K562 (cell line): ENCODE results near the gene LHB. TPM values are rescaled to one million over a fixed set of nuclear protein-coding genes. Genes with fewer than 3 reads are reported as not detected.

Source experiments
- ATAC-seq: fragments of 200-7000 bp; cut with Tn5 transposase; 3 replicates; pipeline ENCODE4 v1.9.1; 2020; ENCODE audit warnings: moderate library complexity
- BruUV-seq: library from RNA; stranded (reverse); fragments of 400-500 nt; replicated peaks from 2 replicates; lab custom pipeline; 2021; lab: Mats Ljungman, UMichigan
- CTCF ChIA-PET: fragments of 300-600 bp; formaldehyde crosslinking; extraction: SDS; loops from one replicate; lab custom pipeline; 2021; ENCODE audit warnings: low intra/inter-chr PET ratio; lab: Yijun Ruan, JAX
- POLR2A ChIA-PET: fragments of 300-600, 350-650 bp; sonication (Branson Sonifier 250); formaldehyde crosslinking; extraction: SDS; loops from one replicate; lab custom pipeline; 2021; ENCODE audit warnings: antibody characterized with exemption, inconsistent platforms; lab: Yijun Ruan, JAX
- DNase-seq, 4 experiments: peaks; one replicate each; pipeline versions ENCODE4 v3.0.0 to v3.0.0-alpha.2; 2011 to 2018; ENCODE audit warnings: low spot score in 3 of 4, mixed read lengths in 3 of 4; ENCODE audit errors: extremely low read depth in 1 of 4
- FAIRE-seq: peaks from 2 replicates; lab custom pipeline; 2011; peaks lifted over from hg19 to GRCh38; lab: Jason Lieb, UNC
- H2AFZ ChIP-seq: 2 replicates; pipeline ENCODE4 v1.6.0; 2011; ENCODE audit warnings: low read depth, low read length, control low read depth, inconsistent platforms
- H3K27ac ChIP-seq: fragments of 200-600 bp; 3 replicates; pipeline ENCODE4 v1.8.0; 2011; ENCODE audit warnings: low read depth, mild to moderate bottlenecking, control low read depth, inconsistent platforms, low read length, moderate library complexity, mixed read lengths; ENCODE audit errors: extremely low read depth
- H3K27me3 ChIP-seq, 2 experiments: fragments of 300-600 bp in 1 of 2; 2 replicates in 1 of 2; 3 replicates in 1 of 2; pipeline versions ENCODE4 v1.6.0 to v1.8.0; 2011; ENCODE audit warnings: inconsistent platforms in 2 of 2, low read length in 2 of 2, mild to moderate bottlenecking in 1 of 2, mixed read lengths in 1 of 2, moderate library complexity in 1 of 2; ENCODE audit not compliant: control insufficient read depth in 2 of 2, insufficient read depth in 2 of 2
- H3K36me3 ChIP-seq: fragments of 300-600 bp; 3 replicates; pipeline ENCODE4 v1.8.0; 2011; ENCODE audit warnings: mild to moderate bottlenecking, low read length, inconsistent platforms; ENCODE audit not compliant: control insufficient read depth, insufficient read depth
- H3K4me1 ChIP-seq, 2 experiments: fragments of 200-600 bp in 1 of 2; replicated peaks in 1 of 2; 2 replicates in 1 of 2; 3 replicates in 1 of 2; pipeline versions ENCODE4 v1.5.1 to v1.8.0; 2011; ENCODE audit warnings: inconsistent platforms in 2 of 2, low read length in 2 of 2, mild to moderate bottlenecking in 1 of 2, mixed read lengths in 1 of 2, moderate library complexity in 1 of 2; ENCODE audit not compliant: control insufficient read depth in 2 of 2, insufficient read depth in 2 of 2
- H3K4me2 ChIP-seq: 2 replicates; pipeline ENCODE4 v1.6.1; 2011; ENCODE audit warnings: low read length, control low read depth, inconsistent platforms, mixed read lengths; ENCODE audit not compliant: insufficient read depth
- H3K4me3 ChIP-seq: fragments of 200-600 bp; sonication (generic), shearing (Covaris generic); 2 replicates; pipeline ENCODE4 v1.5.1; 2016; ENCODE audit warnings: control low read depth, inconsistent platforms
- H3K79me2 ChIP-seq: fragments of 200-600 bp; 3 replicates; pipeline ENCODE4 v1.8.0; 2011; ENCODE audit warnings: low read length, inconsistent platforms; ENCODE audit not compliant: control insufficient read depth, insufficient read depth
- H3K9ac ChIP-seq, 2 experiments: 2 replicates each; pipeline versions ENCODE4 v1.6.0 to v1.6.1; 2011; ENCODE audit warnings: low read depth in 2 of 2, low read length in 2 of 2, control low read depth in 1 of 2, inconsistent platforms in 1 of 2, mild to moderate bottlenecking in 1 of 2, mixed read lengths in 1 of 2; ENCODE audit not compliant: insufficient read depth in 1 of 2
- H3K9me1 ChIP-seq: one replicate; pipeline ENCODE4 v1.6.0; 2011; ENCODE audit warnings: inconsistent platforms, mild to moderate bottlenecking, low read length, moderate library complexity; ENCODE audit not compliant: control insufficient read depth, insufficient read depth
- H3K9me3 ChIP-seq: replicated peaks from 2 replicates; pipeline ENCODE4 v1.5.1; 2011; ENCODE audit warnings: low read depth, low read length, inconsistent platforms; ENCODE audit not compliant: control insufficient read depth, insufficient read depth
- H4K20me1 ChIP-seq: replicated peaks from 2 replicates; pipeline ENCODE4 v1.6.1; 2011; ENCODE audit warnings: low read length, inconsistent platforms, mixed read lengths; ENCODE audit not compliant: control insufficient read depth, insufficient read depth
- CGGBP1 ChIP-seq: fragments of 250-450 bp; sonication (Bioruptor Pico); IDR thresholded peaks from 2 replicates; pipeline ENCODE4 v1.9.0; 2021; ENCODE audit warnings: mild to moderate bottlenecking
- E2F5 ChIP-seq: sonication (generic); formaldehyde crosslinking; IDR thresholded peaks from 2 replicates; pipeline ENCODE4 v1.8.0; 2022; ENCODE audit warnings: mild to moderate bottlenecking, missing genetic modification reagents
- HDAC3 ChIP-seq: fragments of 450-650 bp; IDR thresholded peaks from 2 replicates; pipeline ENCODE4 v1.6.1; 2018; ENCODE audit warnings: borderline replicate concordance, mild to moderate bottlenecking, moderate library complexity; ENCODE audit not compliant: partially characterized antibody
- REST ChIP-seq, 2 experiments: fragments of 450-650 bp; formaldehyde crosslinking in 1 of 2; IDR thresholded peaks; 2 replicates each; pipeline versions ENCODE4 v1.4.0 to v1.6.1; 2014 to 2020; ENCODE audit warnings: mild to moderate bottlenecking in 2 of 2, borderline replicate concordance in 1 of 2, low read depth in 1 of 2
- RFX7 ChIP-seq: fragments of 250-450 bp; sonication (Bioruptor Pico); IDR thresholded peaks from 2 replicates; pipeline ENCODE4 v1.5.1; 2021; ENCODE audit warnings: mild to moderate bottlenecking
- SMAD2 ChIP-seq: fragments of 150-350 bp; IDR thresholded peaks from 2 replicates; pipeline ENCODE4 v1.6.1; 2014; ENCODE audit warnings: low read depth, mild to moderate bottlenecking, low read length
- SRF ChIP-seq, 2 experiments: fragments of 250-450, 450-650 bp in 1 of 2; sonication (Bioruptor Pico) in 1 of 2; sonication (generic) in 1 of 2; formaldehyde crosslinking; IDR thresholded peaks; 2 replicates each; pipeline versions ENCODE4 v1.5.0 to v1.5.1; 2020 to 2022; ENCODE audit warnings: mild to moderate bottlenecking in 1 of 2, missing genetic modification reagents in 1 of 2
- TBL1XR1 ChIP-seq, 2 experiments: IDR thresholded peaks; 2 replicates each; pipeline ENCODE4 v1.6.1; 2012; ENCODE audit warnings: improper control_type of control experiment in 2 of 2, low read length in 2 of 2, mild to moderate bottlenecking in 1 of 2
- TFAP4 ChIP-seq: sonication (generic); formaldehyde crosslinking; IDR thresholded peaks from 2 replicates; pipeline ENCODE4 v1.8.0; 2022; ENCODE audit warnings: missing genetic modification reagents, mild to moderate bottlenecking, moderate library complexity, borderline replicate concordance
- ZNF253 ChIP-seq: fragments of 250-450 bp; sonication (Bioruptor Pico); conservative IDR thresholded peaks from 2 replicates; pipeline ENCODE4 v1.6.1; 2021; ENCODE audit warnings: mild to moderate bottlenecking
- ZNF717 ChIP-seq: fragments of 250-450 bp; sonication (Bioruptor Pico); IDR thresholded peaks from 2 replicates; pipeline ENCODE4 v1.5.0; 2021
- ZNF77 ChIP-seq: fragments of 250-450 bp; sonication (Bioruptor Pico); IDR thresholded peaks from 2 replicates; pipeline ENCODE4 v1.5.0; 2020
- ZNF830 ChIP-seq: fragments of 250-450 bp; sonication (Bioruptor Pico); IDR thresholded peaks from 2 replicates; pipeline ENCODE4 v1.5.0; 2021; ENCODE audit warnings: mild to moderate bottlenecking
- WGBS: fragments of 100-300 bp; shearing (Covaris generic); methylation state at CpG from one replicate; pipeline ENCODE4 v1.1.6; 2016; ENCODE audit warnings: low coverage, mixed read lengths; ENCODE audit not compliant: insufficient coverage; ENCODE audit errors: missing lambda C conversion rate; 5-methylcytosine and 5-hydroxymethylcytosine counted together
- in situ Hi-C: fragments of 300-500 bp; cut with MboI; formaldehyde crosslinking; loops from 4 replicates; pipeline ENCODE4 v1.15.0; 2018; ENCODE audit warnings: inconsistent platforms, mixed read lengths
- intact Hi-C: fragments of 100-400 bp; cut with micrococcal nuclease; formaldehyde crosslinking; loops from 2 replicates; pipeline ENCODE4 v1.14.2; 2022
- polyA plus RNA-seq, 8 experiments: library from polyadenylated mRNA; depleted of rRNA in 4 of 8; stranded (reverse) in 5 of 8; unstranded in 3 of 8; fragments of >200 nt; fragmentation: Nextera tagmentation in 2 of 8; fragmentation: Illumina TruSeq in 1 of 8; extraction: Ambion mirVana in 2 of 8; extraction: Trizol in 1 of 8; gene quantifications; 2 replicates each; pipeline versions ENCODE4 v1.2.1 to v1.2.3, GENCODE V29; 2011 to 2014; ENCODE audit warnings: inconsistent platforms in 1 of 8, missing spikeins in 1 of 8
- total RNA-seq, 7 experiments: library from RNA; depleted of rRNA in 6 of 7; stranded (reverse); fragments of >200 nt in 6 of 7; fragmentation: Illumina TruSeq in 2 of 7; extraction: Trizol in 2 of 7; gene quantifications; 2 replicates each; pipeline versions ENCODE4 v1.2.1 to v1.2.3, GENCODE V29; 2011 to 2021; ENCODE audit warnings: low replicate concordance in 1 of 7

LHB gene
- total and polyA plus RNA-seq, 9 of the 15 experiments (the other 6 are each of a cell fraction or from before 2014, with no cell fraction given) = 0.54 TPM; not detected in 8

GRCh38 chr19:49011194-49011593 is 5.7 kb downstream of the LHB start:
- H2AFZ ChIP-seq = no peak overlapping the region
- H3K9me3 ChIP-seq = no peaks in the 10 kb centered on the region
- 0 out of 2 replicates have a peak, but pooled peaks cover 3% of the 10 kb centered on the region for H4K20me1 ChIP-seq
- WGBS = 87% methylated on average over 15 of the region's 17 CpGs
- CTCF ChIA-PET = no interaction called here
- in situ Hi-C loops (no loop called here), intact Hi-C loops (no loop called here)
- FAIRE-seq (no peak), DNase-seq (no peak), ATAC-seq (no peak)
- H3K4me2 ChIP-seq = no peak overlapping the region
- no peak overlapping the region for H3K9ac ChIP-seq
- no peak overlapping the region for H3K4me3 ChIP-seq
- POLR2A ChIA-PET = no interaction called here
- H3K79me2 ChIP-seq = no peaks in the 10 kb centered on the region
- H3K36me3 ChIP-seq = peaks cover 84% of the 10 kb centered on the region
- BruUV-seq = no TSS peak
- H3K27me3 ChIP-seq = no peaks in the 10 kb centered on the region
- H3K4me1 ChIP-seq = peaks cover 0 to 18% of the 10 kb centered on the region in 2 experiments; a peak in 2 of 5 replicates
- no peak overlapping the region for H3K27ac ChIP-seq
- peaks cover 3% of the 10 kb centered on the region for H3K9me1 ChIP-seq
- TF ChIP-seq TFAP4 (no peak), TBL1XR1 (IDR thresholded peaks at IDR 0.05; ENCODE audit: low read length in 2 of 2) (no peak), ZNF253 (no peak), ZNF830 (CRISPR knock-in tag) (no peak), RFX7 (no peak), HDAC3 (no peak), SRF (CRISPR knock-in tag; IDR thresholded peaks at IDR 0.05) (no peak), ZNF77 (no peak), SMAD2 (no peak), REST (IDR thresholded peaks at IDR 0.05; ENCODE audit: borderline replicate concordance) (no peak), REST (CRISPR knock-in tag; IDR thresholded peaks at IDR 0.05; ENCODE audit: low read depth) (no peak), CGGBP1 (CRISPR knock-in tag) (no peak), E2F5 (CRISPR knock-in tag) (no peak), ZNF717 (CRISPR knock-in tag) (no peak)
